ENCODE measurements around the gene C9orf78.

The C9orf78 gene

GRCh38 chr9:129839324-129840023 lies 4.4 kb upstream of the C9orf78 start:
- no peak for DNase-seq

- no peak for DNase-seq
These were observed 3.7 kb upstream of the C9orf78 start for GRCh38 chr9:129838707-129839259.

- no peak for DNase-seq
These were observed 1.4 kb upstream of the C9orf78 start for GRCh38 chr9:129836311-129837007.

- no peak for DNase-seq
These were observed 767 bp upstream of the C9orf78 start for GRCh38 chr9:129835860-129836223.

GRCh38 chr9:129834489-129835127 lies 467 bp downstream of the C9orf78 start:
- no peak for DNase-seq

GRCh38 chr9:129832982-129833381 lies 2.1 kb downstream of the C9orf78 start:
- DNase-seq = no peak

GRCh38 chr9:129828969-129829368 lies 6.1 kb downstream of the C9orf78 start:
- DNase-seq = no peak

GRCh38 chr9:129828051-129828450 lies 7.0 kb downstream of the C9orf78 start:
- no peak for DNase-seq

GRCh38 chr9:129826759-129827158 lies 8.3 kb downstream of the C9orf78 start:
- DNase-seq = no peak

GRCh38 chr9:129826344-129826743 lies 8.7 kb downstream of the C9orf78 start:
- no peak for DNase-seq

- peak; percentile 90 to 93 for DNase-seq
These were observed 11.0 kb downstream of the C9orf78 start, which contains the start of gene TOR1A for GRCh38 chr9:129823935-129824601. TOR1A (minus strand) TSS chr9:129824136; CDS start chr9:129824085, 51 bp downstream.

- no peak for DNase-seq
These were observed 11.5 kb downstream of the C9orf78 start for GRCh38 chr9:129823542-129823934.

- no peak for DNase-seq
These were observed 12.1 kb downstream of the C9orf78 start for GRCh38 chr9:129822898-129823541.

GRCh38 chr9:129816501-129817435 lies 18.3 kb downstream of the C9orf78 start:
- no peak for DNase-seq

- DNase-seq = no peak
These were observed 19.8 kb downstream of the C9orf78 start for GRCh38 chr9:129815278-129815677.

- DNase-seq = no peak
These were observed 20.4 kb downstream of the C9orf78 start for GRCh38 chr9:129814432-129815223.

GRCh38 chr9:129813661-129814060 lies 21.4 kb downstream of the C9orf78 start:
- no peak for DNase-seq

- no peak for DNase-seq
These were observed 22.7 kb downstream of the C9orf78 start for GRCh38 chr9:129812385-129812784.

- no peak for DNase-seq
These were observed 23.1 kb downstream of the C9orf78 start for GRCh38 chr9:129811967-129812363.

- no peak for DNase-seq
These were observed 24.3 kb downstream of the C9orf78 start for GRCh38 chr9:129810788-129811187.
